Stomach (tissue), 4 donors: ENCODE data around the gene SERPINI1.

Experiments
- CTCF ChIP-seq, 7 experiments: fragments of 450-650 bp in 4 of 7; fragments of 200-600 bp in 3 of 7; sonication (generic) in 3 of 7; IDR thresholded peaks; one replicate each; pipeline ENCODE4 v1.5.1; 2016 to 2019; ENCODE audit warnings: antibody characterized with exemption in 7 of 7, control low read depth in 2 of 7, mild to moderate bottlenecking in 1 of 7
- POLR2AphosphoS5 ChIP-seq, 3 donors: sonication (generic); formaldehyde crosslinking; IDR thresholded peaks; one replicate each; pipeline ENCODE4 v1.6.1; 2016; ENCODE audit warnings: antibody characterized with exemption in 3 of 3

- no peak for TF ChIP-seq CTCF (IDR thresholded peaks at IDR 0.05)
- no peak for TF ChIP-seq POLR2AphosphoS5 (IDR thresholded peaks at IDR 0.05)
These were observed 119.8 kb downstream of the SERPINI1 start for GRCh38 chr3:167855306-167855705.
